H9 (cell line): ENCODE results near the gene RFC4. TPM values are rescaled to one million over a fixed set of nuclear protein-coding genes. Genes with fewer than 3 reads are reported as not detected.

Experiments used
- DNase-seq: peaks from one replicate; pipeline ENCODE4 v3.0.0-alpha.2; 2017
- H2AFZ ChIP-seq: one replicate; pipeline ENCODE4 v1.6.1; 2013; ENCODE audit warnings: mild to moderate bottlenecking, low read length, control low read depth, moderate library complexity
- H2AK5ac ChIP-seq: 2 replicates; pipeline ENCODE4 v1.6.1; 2013; ENCODE audit warnings: low read length, control low read depth, mixed read lengths; ENCODE audit not compliant: insufficient read length
- H2BK120ac ChIP-seq: one replicate; pipeline ENCODE4 v1.6.1; 2013; ENCODE audit warnings: low read depth, mild to moderate bottlenecking, low read length, control low read depth, inconsistent platforms; ENCODE audit not compliant: poor library complexity, severe bottlenecking
- H2BK12ac ChIP-seq: 2 replicates; pipeline ENCODE4 v1.6.1; 2013; ENCODE audit warnings: low read length, control low read depth, mixed read lengths, low read depth; ENCODE audit not compliant: insufficient read length
- H2BK15ac ChIP-seq: 2 replicates; pipeline ENCODE4 v1.6.1; 2013; ENCODE audit warnings: low read depth, low read length, control low read depth
- H2BK20ac ChIP-seq: one replicate; pipeline ENCODE4 v1.6.1; 2013; ENCODE audit warnings: low read depth, mild to moderate bottlenecking, low read length, control low read depth, inconsistent platforms; ENCODE audit not compliant: poor library complexity, severe bottlenecking
- H2BK5ac ChIP-seq: 2 replicates; pipeline ENCODE4 v1.6.1; 2013; ENCODE audit warnings: low read length, control low read depth, mixed read lengths; ENCODE audit not compliant: insufficient read length
- H3K14ac ChIP-seq: 2 replicates; pipeline ENCODE4 v1.6.1; 2013; ENCODE audit warnings: low read length, control low read depth; ENCODE audit not compliant: insufficient read depth
- H3K18ac ChIP-seq: 2 replicates; pipeline ENCODE4 v1.6.1; 2013; ENCODE audit warnings: low read depth, mild to moderate bottlenecking, mixed read lengths, low read length, control low read depth; ENCODE audit not compliant: insufficient read length
- H3K23ac ChIP-seq: 2 replicates; pipeline ENCODE4 v1.6.1; 2013; ENCODE audit warnings: low read length, control low read depth, mixed read lengths, low read depth; ENCODE audit not compliant: insufficient read length
- H3K23me2 ChIP-seq: 2 replicates; pipeline ENCODE4 v1.6.1; 2013; ENCODE audit warnings: low read depth, mild to moderate bottlenecking, mixed read lengths, low read length, control low read depth; ENCODE audit not compliant: insufficient read length, poor library complexity, severe bottlenecking
- H3K27ac ChIP-seq: 2 replicates; pipeline ENCODE4 v1.5.1; 2013; ENCODE audit warnings: low read length, control low read depth, mixed read lengths, low read depth; ENCODE audit not compliant: insufficient read length
- H3K27me3 ChIP-seq: 2 replicates; pipeline ENCODE4 v1.6.1; 2013; ENCODE audit warnings: low read length, control low read depth, inconsistent platforms; ENCODE audit not compliant: insufficient read depth
- H3K4ac ChIP-seq: 2 replicates; pipeline ENCODE4 v1.6.1; 2013; ENCODE audit warnings: low read depth, mild to moderate bottlenecking, control low read depth, inconsistent platforms, low read length, moderate library complexity
- H3K4me1 ChIP-seq: 2 replicates; pipeline ENCODE4 v1.6.1; 2013; ENCODE audit warnings: low read length, control low read depth, inconsistent platforms; ENCODE audit not compliant: insufficient read depth
- H3K4me2 ChIP-seq: 2 replicates; pipeline ENCODE4 v1.6.1; 2013; ENCODE audit warnings: low read length, control low read depth, mixed read lengths; ENCODE audit not compliant: insufficient read length, insufficient read depth
- H3K56ac ChIP-seq: 2 replicates; pipeline ENCODE4 v1.6.1; 2013; ENCODE audit warnings: low read depth, mild to moderate bottlenecking, mixed read lengths, low read length, control low read depth; ENCODE audit not compliant: insufficient read length
- H3K79me1 ChIP-seq: 2 replicates; pipeline ENCODE4 v1.6.1; 2013; ENCODE audit warnings: low read depth, mild to moderate bottlenecking, moderate library complexity, low read length, control low read depth, inconsistent platforms; ENCODE audit not compliant: insufficient read depth, poor library complexity, severe bottlenecking
- H3K79me2 ChIP-seq: 2 replicates; pipeline ENCODE4 v1.6.1; 2013; ENCODE audit warnings: low read length, control low read depth, inconsistent platforms; ENCODE audit not compliant: insufficient read depth
- H3K9ac ChIP-seq: 2 replicates; pipeline ENCODE4 v1.6.1; 2013; ENCODE audit warnings: low read length, control low read depth, mixed read lengths; ENCODE audit not compliant: insufficient read length; ENCODE audit errors: extremely low read depth
- H3K9me3 ChIP-seq: one replicate; pipeline ENCODE4 v1.6.1; 2013; ENCODE audit warnings: low read depth, low read length, inconsistent platforms; ENCODE audit not compliant: control insufficient read depth
- H3T11ph ChIP-seq: one replicate; pipeline ENCODE4 v1.6.1; 2013; ENCODE audit warnings: mild to moderate bottlenecking, low read length, control low read depth, inconsistent platforms
- H4K20me1 ChIP-seq: one replicate; pipeline ENCODE4 v1.6.1; 2013; ENCODE audit not compliant: control insufficient read depth, insufficient read length, insufficient read depth
- H4K5ac ChIP-seq: 2 replicates; pipeline ENCODE4 v1.6.1; 2013; ENCODE audit warnings: low read depth, mild to moderate bottlenecking, mixed read lengths, low read length, control low read depth; ENCODE audit not compliant: insufficient read length
- H4K8ac ChIP-seq: replicated peaks from 2 replicates; pipeline ENCODE4 v1.6.1; 2013; ENCODE audit warnings: low read length, control low read depth, mixed read lengths, low read depth; ENCODE audit not compliant: insufficient read length
- H4K91ac ChIP-seq: 2 replicates; pipeline ENCODE4 v1.6.1; 2013; ENCODE audit warnings: low read depth, mild to moderate bottlenecking, moderate library complexity, mixed read lengths, low read length, control low read depth; ENCODE audit not compliant: insufficient read length
- H3K27ac Mint-ChIP-seq, 3 experiments: 2 replicates in 2 of 3; 3 replicates in 1 of 3; pipeline ENCODE4 v1.8.0; 2020 to 2021; ENCODE audit warnings: mixed read lengths in 3 of 3, mild to moderate bottlenecking in 1 of 3, moderate library complexity in 1 of 3
- H3K27me3 Mint-ChIP-seq: 2 replicates; pipeline ENCODE4 v1.8.0; 2021; ENCODE audit warnings: low read depth, mild to moderate bottlenecking, moderate library complexity, mixed read lengths
- H3K36me3 Mint-ChIP-seq, 3 experiments: 2 replicates in 2 of 3; 3 replicates in 1 of 3; pipeline ENCODE4 v1.8.0; 2020 to 2021; ENCODE audit warnings: low read depth in 3 of 3, mixed read lengths in 3 of 3; ENCODE audit not compliant: insufficient read depth in 1 of 3
- H3K4me1 Mint-ChIP-seq, 2 experiments: 2 replicates each; pipeline ENCODE4 v1.8.0; 2020; ENCODE audit warnings: mixed read lengths in 2 of 2
- H3K4me3 Mint-ChIP-seq, 2 experiments: 2 replicates in 1 of 2; 3 replicates in 1 of 2; pipeline ENCODE4 v1.8.0; 2020 to 2021; ENCODE audit warnings: mild to moderate bottlenecking in 2 of 2, mixed read lengths in 2 of 2, moderate library complexity in 1 of 2
- H3K9me3 Mint-ChIP-seq, 2 experiments: 2 replicates in 1 of 2; 3 replicates in 1 of 2; pipeline ENCODE4 v1.8.0; 2020; ENCODE audit warnings: mild to moderate bottlenecking in 2 of 2, mixed read lengths in 2 of 2, moderate library complexity in 1 of 2
- CTCF ChIP-seq: fragments of 200-600 bp; sonication (generic); conservative IDR thresholded peaks from 3 replicates; pipeline ENCODE4 v1.8.0; 2021; ENCODE audit warnings: antibody characterized with exemption, mild to moderate bottlenecking
- WGBS: extraction: QIAGEN DNeasy Blood & Tissue Kit; methylation state at CpG from one replicate; pipeline ENCODE4 v1.1.7; 2013; ENCODE audit warnings: missing lambda C conversion rate, low lambda C conversion rate, mixed read lengths; ENCODE audit not compliant: insufficient read length; ENCODE audit errors: extremely low coverage; 5-methylcytosine and 5-hydroxymethylcytosine counted together
- total RNA-seq: library from RNA; stranded (reverse); gene quantifications from 2 replicates; pipeline ENCODE4 v1.2.1, GENCODE V29; 2021

The RFC4 gene
- total RNA-seq, 1 experiment from 2014 or later = 108 TPM

- Histone ChIP-seq H3K9ac (peak overlapping the region; percentile 99), H3K56ac (no peak overlapping the region)
Observed at GRCh38 chr3:186784820-186785494, 21.3 kb downstream of the RFC4 start.

More at GRCh38 chr3:186784820-186785494, 21.3 kb downstream of the RFC4 start:
- peak overlapping the region; percentile 99 to 100 (median 100); a peak in 6 of 7 replicates for H3K27ac Mint-ChIP-seq
- peaks cover 20% of the 10 kb centered on the region; the same call in 1 of the 2 replicates for H3K79me2 ChIP-seq
- H3K4me1 ChIP-seq = no peaks in the 10 kb centered on the region
- H3K4me3 Mint-ChIP-seq = peak overlapping the region; percentile 99
- no peak overlapping the region for H2BK15ac ChIP-seq
- no peak overlapping the region for H2BK5ac ChIP-seq
- no peak overlapping the region for H2BK20ac ChIP-seq
- H2AK5ac ChIP-seq = no peak overlapping the region
- no peak for TF ChIP-seq CTCF
- no peak overlapping the region for H2BK120ac ChIP-seq
- peaks cover 6% of the 10 kb centered on the region for H3K23me2 ChIP-seq
- no CpG with 5 or more reads among the region's 7 CpGs for WGBS
- no peak overlapping the region for H3K18ac ChIP-seq
- H4K91ac ChIP-seq = no peak overlapping the region
- no peaks in the 10 kb centered on the region for H3K79me1 ChIP-seq
- no peak overlapping the region for H2BK12ac ChIP-seq
- no peak overlapping the region for H2AFZ ChIP-seq
- peak overlapping the region; percentile 93 for H3K4me2 ChIP-seq
- no peaks in the 10 kb centered on the region for H3K9me3 ChIP-seq
- peaks cover 19 to 29% of the 10 kb centered on the region in 2 experiments for H3K4me1 Mint-ChIP-seq
- peaks cover 5% of the 10 kb centered on the region; the same call in 1 of the 2 replicates for H3K27me3 Mint-ChIP-seq
- H3K27me3 ChIP-seq = no peaks in the 10 kb centered on the region
- H3K14ac ChIP-seq = no peak overlapping the region
- no peaks in the 10 kb centered on the region for H4K20me1 ChIP-seq
- no peak overlapping the region for H4K8ac ChIP-seq
- H3K36me3 Mint-ChIP-seq = peaks cover 53 to 64% (median 62%) of the 10 kb centered on the region in 3 experiments
- no peak overlapping the region for H4K5ac ChIP-seq
- no peak overlapping the region for H3T11ph ChIP-seq
- no peak for DNase-seq
- peak overlapping the region; percentile 73 for H3K27ac ChIP-seq
- H3K9me3 Mint-ChIP-seq = peaks cover 11% of the 10 kb centered on the region in 2 experiments
- H3K23ac ChIP-seq = no peak overlapping the region
- no peak overlapping the region for H3K4ac ChIP-seq
